Astrocyte of the cerebellum (primary cell): Measurements from ENCODE around the gene CARM1.

ENCODE experiments used
- DNase-seq: peaks from one replicate; pipeline ENCODE4 v3.0.0-alpha.2; 2011; ENCODE audit warnings: low read depth
- H3K4me3 ChIP-seq: 2 replicates; pipeline ENCODE4 v1.5.1; 2011; ENCODE audit warnings: mild to moderate bottlenecking, low read depth, low read length, moderate library complexity
- in situ Hi-C: cut with HindIII; loops from 2 replicates; pipeline ENCODE4 v1.10.0; 2017; ENCODE audit warnings: low sequenced_read_pairs
- TF ChIP-seq, protein P1 (sequence below): IDR thresholded peaks from 2 replicates; pipeline ENCODE4 v1.5.1; 2012; ENCODE audit warnings: low read length, low read depth, moderate library complexity, mild to moderate bottlenecking; ENCODE audit errors: missing control alignments

The CARM1 gene

GRCh38 chr19:10962863-10963262 lies 91.5 kb downstream of the CARM1 start:
- in situ Hi-C loops = loop anchor here (5.0 to 10.0 kb wide), 2 partner anchors 62 to 99 kb away; no protein-coding TSS in a partner anchor
- DNase-seq = no peak
- TF ChIP-seq, protein P1, sequence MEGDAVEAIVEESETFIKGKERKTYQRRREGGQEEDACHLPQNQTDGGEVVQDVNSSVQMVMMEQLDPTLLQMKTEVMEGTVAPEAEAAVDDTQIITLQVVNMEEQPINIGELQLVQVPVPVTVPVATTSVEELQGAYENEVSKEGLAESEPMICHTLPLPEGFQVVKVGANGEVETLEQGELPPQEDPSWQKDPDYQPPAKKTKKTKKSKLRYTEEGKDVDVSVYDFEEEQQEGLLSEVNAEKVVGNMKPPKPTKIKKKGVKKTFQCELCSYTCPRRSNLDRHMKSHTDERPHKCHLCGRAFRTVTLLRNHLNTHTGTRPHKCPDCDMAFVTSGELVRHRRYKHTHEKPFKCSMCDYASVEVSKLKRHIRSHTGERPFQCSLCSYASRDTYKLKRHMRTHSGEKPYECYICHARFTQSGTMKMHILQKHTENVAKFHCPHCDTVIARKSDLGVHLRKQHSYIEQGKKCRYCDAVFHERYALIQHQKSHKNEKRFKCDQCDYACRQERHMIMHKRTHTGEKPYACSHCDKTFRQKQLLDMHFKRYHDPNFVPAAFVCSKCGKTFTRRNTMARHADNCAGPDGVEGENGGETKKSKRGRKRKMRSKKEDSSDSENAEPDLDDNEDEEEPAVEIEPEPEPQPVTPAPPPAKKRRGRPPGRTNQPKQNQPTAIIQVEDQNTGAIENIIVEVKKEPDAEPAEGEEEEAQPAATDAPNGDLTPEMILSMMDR = no peak
- peak overlapping the region; percentile 87 for H3K4me3 ChIP-seq

DNA sequence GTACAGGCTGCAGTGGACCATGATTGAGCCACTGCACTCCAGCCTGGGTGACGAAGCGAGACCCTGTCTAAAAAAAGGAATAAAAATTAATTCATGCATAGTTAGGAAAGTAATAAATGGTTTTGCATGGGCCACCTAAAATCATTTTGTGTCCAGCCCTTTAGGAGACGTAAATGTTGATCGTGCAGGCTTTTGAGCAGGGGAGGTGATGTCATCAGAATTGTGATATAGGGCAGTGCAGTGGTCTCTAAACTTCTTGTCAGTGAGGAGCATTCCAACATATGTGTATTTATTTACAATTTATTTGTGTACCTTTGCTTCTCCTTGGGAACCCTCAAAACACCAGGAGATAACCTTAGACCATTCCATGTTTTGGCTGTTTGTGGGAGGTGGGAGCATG lies 92.5 kb downstream of the CARM1 start:
- TF ChIP-seq, protein P1 = no peak
- no peak for DNase-seq
- H3K4me3 ChIP-seq = no peak overlapping the region
- in situ Hi-C loops = loop anchor here (5.0 to 10.0 kb wide), 2 partner anchors 61 to 98 kb away; no protein-coding TSS in a partner anchor

GRCh38 chr19:10964903-10965302 lies 93.5 kb downstream of the CARM1 start:
- TF ChIP-seq, protein P1 = no peak
- no peak for DNase-seq
- no peak overlapping the region for H3K4me3 ChIP-seq
- in situ Hi-C loops = loop anchor here (5.0 to 10.0 kb wide), 2 partner anchors 60 to 97 kb away; no protein-coding TSS in a partner anchor

DNA sequence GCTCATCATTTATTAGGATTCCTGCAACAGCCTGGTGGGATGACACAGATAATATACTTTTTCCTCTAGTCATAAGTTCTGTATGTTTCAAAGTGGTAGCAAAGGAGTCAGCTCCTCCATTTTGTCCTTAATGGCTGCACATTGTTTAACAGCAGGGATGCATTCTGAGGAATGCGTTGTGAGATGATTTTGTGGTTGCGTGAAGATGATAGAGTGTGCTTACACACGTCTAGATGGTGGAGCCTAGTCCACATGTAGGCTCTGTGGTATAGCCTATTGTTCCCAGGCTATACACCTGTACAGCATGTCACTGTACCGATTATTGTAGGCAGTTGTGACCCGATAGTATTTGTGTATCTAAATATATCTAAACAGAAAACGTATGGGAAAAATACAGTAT lies 94.0 kb downstream of the CARM1 start:
- TF ChIP-seq, protein P1 = no peak
- no peak overlapping the region for H3K4me3 ChIP-seq
- DNase-seq = no peak
- in situ Hi-C loops = loop anchor here (10.0 kb wide), 1 partner anchor 59 kb away; no protein-coding TSS in a partner anchor

- TF ChIP-seq, protein P1 = no peak
- in situ Hi-C loops = loop anchor here (10.0 kb wide), 1 partner anchor 58 kb away; no protein-coding TSS in a partner anchor
- H3K4me3 ChIP-seq = no peak overlapping the region
- no peak for DNase-seq
These were observed 95.5 kb downstream of the CARM1 start for GRCh38 chr19:10966809-10967208.

- DNase-seq = no peak
- no peak overlapping the region for H3K4me3 ChIP-seq
- TF ChIP-seq, protein P1 = no peak
- in situ Hi-C loops = loop anchor here (10.0 kb wide), 1 partner anchor 56 kb away; no protein-coding TSS in a partner anchor
These were observed 97.3 kb downstream of the CARM1 start for GRCh38 chr19:10968527-10969135.
